HG02678 (cell line): ENCODE results near the gene EVL.

ENCODE experiments used
- ATAC-seq: cut with Tn5 transposase; IDR thresholded peaks from one replicate; pipeline ENCODE4 v1.9.1; 2021; ENCODE audit warnings: mild to moderate bottlenecking, moderate library complexity; ENCODE audit not compliant: unreplicated experiment

EVL gene

DNA sequence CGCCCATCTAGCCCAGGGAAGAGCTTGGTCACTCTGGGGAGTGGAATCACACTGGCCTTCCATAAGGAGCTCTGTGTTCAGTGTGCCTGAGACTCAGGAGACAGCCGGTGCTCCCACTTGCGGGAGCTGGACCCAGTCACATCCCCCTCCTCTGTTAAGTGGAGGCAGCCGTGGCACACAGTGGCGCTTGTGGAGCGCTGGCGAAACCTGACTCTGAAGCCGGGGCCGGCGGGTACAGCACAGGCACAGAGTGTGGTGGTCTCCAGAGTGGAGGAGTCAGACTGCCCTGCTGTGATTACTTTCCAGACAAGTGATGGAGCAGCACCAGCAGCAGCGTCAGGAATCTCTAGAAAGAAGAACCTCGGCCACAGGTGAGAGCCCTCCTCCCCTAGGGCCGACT is 61.2 kb downstream of the EVL start:
- ATAC-seq, result no peak

DNA sequence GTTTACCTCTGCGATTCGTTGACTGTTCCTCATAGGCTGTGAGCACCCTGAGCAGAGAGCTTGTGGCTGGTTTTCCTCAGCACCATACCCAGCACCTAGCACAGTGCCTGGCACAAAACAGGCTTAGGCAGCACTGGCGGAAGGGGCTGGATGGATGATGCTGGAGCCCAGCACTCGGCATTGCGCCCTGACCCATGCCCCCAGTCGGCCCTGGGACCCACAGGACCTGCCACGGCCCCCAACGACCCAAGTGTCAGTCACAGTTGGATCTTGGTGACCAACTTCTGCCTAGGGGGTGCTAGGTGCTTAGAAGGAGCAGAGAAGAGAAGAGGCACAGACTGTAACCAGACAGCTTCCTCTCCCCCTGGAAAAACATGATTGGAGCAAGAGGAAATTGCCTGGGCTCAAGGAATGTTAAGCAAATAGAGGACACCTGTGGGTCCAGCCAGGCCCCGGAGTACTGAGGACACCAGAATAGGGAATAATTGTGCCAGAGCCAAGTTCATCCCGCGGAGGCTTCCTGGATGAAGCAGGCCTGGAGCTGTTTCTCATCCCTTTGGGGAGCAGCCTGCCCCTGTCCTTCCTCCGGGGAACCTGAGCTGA is 62.7 kb downstream of the EVL start:
- no peak for ATAC-seq

GRCh38 chr14:100128688-100129087 is 63.5 kb downstream of the EVL start:
- no peak for ATAC-seq

- no peak for ATAC-seq
Measured at GRCh38 chr14:100129161-100129589, 64.0 kb downstream of the EVL start.

GRCh38 chr14:100130521-100130920 is 65.3 kb downstream of the EVL start:
- ATAC-seq, result no peak

DNA sequence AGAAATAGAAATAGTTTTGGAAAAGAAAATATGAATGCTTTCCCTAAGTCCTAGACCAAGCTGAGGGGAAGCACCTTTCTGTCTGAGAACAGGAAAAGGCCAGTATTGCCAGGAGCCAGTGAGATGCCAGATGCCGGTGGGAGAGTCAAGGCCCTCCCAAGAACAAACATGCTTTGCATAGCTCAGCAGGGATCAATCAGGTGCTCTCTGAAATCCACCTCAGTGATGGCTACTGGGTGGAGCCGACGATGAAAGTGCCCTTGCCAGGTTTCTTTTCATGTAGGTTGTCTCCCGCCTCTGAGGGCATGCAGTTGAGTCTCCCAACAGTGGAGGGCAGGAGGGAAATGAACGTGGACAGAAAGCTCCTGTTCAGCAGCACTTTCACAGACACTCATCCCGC is 66.0 kb downstream of the EVL start:
- ATAC-seq, result no peak

DNA sequence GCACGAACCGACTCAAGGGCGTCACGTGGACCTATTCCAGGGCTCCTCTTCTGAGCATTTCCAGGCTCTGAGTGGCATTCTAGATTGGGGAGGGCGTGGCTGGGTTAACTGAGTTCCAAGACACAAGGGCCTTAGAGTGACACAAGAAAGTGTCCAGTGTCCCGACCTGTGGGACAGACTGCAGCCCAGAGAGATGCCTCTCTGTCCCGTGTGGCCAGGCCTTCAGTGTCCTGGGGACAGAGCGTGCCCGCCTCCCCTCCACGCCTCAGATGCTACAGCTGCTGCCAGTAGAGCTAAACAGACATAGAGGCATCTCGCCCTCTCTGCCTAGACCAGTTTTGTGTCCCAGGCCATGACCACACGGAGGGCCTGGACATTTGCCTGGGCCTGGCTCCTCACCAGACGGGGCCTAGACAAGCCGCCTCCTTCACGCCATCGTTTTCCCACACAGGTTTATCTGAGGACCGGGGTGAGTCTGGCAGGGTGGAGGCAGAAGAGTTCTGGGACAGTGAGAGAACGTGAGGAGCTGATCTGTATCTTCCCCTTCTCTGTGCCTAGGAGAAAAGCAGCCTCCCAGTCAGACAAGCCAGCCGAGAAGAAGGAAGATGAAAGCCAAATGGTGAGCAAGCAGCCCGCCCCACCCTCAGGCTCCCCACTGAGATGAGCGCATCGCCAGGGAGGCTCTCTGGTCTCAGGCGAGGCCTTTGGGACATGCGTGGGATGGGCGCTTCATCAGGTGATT is 67.1 kb downstream of the EVL start:
- no peak for ATAC-seq

DNA sequence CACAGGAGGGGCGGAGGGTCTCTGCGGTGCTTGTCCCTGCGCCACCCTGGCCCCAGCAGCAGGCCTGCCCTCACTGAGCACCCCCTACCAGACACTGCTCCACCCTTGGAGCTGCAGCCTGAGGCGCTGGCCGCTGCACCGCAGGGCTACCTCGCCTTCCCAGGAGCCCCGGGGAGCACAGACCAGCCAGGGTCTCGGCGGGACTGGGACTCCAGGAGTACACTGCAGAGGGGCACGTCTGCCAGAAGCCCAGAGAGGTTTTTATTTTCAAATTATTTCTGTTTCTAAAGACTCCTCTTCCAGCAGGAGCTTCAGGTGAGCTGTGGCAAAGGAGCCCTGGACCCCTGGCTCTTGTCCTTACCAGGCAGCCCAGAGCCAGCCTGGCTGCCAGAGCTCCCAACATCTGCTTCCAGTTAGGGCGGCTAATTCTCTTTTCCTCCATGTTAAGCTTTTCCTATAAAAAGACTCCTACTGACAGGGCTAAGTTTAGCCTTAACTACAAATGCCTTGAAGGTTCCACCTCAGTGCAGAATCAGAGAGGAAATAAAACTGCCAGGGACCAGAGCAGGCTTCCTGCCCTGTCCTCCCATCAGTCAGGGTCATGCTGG is 67.8 kb downstream of the EVL start:
- ATAC-seq, result no peak

DNA sequence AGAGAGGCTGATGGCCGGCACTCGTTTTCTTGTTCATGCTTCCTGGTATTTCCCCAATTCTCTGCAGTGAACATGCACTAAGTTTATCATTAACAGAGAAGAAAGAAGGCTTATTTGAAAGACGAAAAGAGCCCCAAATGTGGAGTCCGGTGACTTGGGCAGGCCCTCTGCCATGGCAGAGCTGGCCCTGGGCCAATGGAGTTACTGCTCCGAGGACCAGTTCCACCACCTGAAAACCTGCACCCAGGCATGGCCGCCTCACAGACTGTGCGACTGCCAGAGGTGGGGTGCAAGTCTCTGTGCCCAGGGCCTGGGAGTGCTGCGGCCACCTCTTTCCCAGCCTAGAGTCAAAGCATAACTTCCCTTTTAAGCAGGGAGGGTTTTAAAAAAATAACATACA is 69.4 kb downstream of the EVL start:
- ATAC-seq, result no peak

GRCh38 chr14:100135073-100135472 is 69.9 kb downstream of the EVL start:
- no peak for ATAC-seq

GRCh38 chr14:100135784-100136183 is 70.6 kb downstream of the EVL start:
- ATAC-seq, result no peak

- no peak for ATAC-seq
Measured at GRCh38 chr14:100137173-100137572, 72.0 kb downstream of the EVL start.

DNA sequence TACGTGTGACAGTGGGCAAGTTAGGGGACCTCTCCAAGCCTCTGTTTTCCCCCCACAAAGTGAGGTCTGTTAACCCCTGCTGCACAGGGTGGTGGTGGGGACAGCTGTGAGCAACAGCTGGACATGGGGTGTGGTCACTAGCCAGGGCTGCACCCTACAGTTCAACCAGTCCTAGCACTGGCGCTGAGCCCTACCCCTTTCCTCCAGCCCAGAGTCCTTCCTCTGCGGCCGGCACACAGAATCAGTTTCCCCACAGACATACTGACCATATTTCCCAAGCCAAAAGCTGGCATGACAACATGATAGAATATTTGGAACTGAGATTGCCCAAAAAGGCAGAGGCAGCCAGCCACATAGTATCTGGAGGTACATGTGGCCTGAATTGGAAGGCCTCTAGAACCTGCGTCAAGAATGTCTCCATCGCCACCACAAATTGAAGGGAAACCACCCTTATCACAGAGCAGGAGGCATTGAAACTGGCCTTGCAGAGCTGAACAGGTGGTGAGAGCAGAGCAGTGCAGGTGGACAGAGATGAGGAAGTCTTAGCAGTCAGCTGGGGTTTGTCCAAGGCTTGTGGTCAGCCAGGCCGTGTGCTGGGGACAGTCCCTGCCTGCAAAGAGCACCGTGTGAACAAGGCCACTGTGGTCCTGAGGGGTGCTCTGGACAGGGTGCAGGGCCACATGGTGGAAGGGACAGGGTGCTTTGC is 73.0 kb downstream of the EVL start:
- peak; percentile 57 for ATAC-seq

GRCh38 chr14:100138955-100139354 is 73.7 kb downstream of the EVL start:
- ATAC-seq, result no peak

DNA sequence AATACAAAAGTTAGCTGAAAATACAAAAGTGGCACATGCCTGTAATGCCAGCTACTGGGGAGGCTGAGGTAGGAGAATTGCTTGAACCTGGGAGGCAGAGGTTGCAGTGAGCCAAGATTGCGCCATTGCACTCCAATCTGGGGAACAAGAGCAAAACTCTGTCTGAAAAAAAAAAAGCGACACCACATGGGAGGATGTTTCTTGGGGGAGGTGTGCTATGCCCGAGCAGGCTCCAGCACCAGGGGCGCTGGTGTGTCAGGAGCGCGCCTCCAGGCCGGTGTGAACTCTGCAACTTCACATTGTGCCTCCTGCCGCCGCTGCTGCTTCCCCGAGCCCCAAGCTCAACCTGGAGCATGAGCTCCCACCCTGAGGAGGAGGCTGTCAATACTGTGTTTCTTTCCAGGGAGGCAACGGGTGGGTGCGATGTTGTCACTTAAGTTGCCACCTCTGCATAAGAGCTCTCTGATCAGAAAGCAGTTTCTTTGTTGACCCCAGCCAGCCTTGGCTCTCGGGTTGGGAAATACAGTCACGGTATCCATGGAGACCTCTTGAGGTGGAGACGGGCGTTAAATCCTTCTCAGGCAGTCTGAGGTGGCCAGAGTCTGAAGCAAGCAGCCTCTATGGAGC is 75.3 kb downstream of the EVL start:
- no peak for ATAC-seq

GRCh38 chr14:100141098-100141497 is 75.9 kb downstream of the EVL start:
- no peak for ATAC-seq

GRCh38 chr14:100142073-100143040 is 77.1 kb downstream of the EVL start:
- no peak for ATAC-seq

DNA sequence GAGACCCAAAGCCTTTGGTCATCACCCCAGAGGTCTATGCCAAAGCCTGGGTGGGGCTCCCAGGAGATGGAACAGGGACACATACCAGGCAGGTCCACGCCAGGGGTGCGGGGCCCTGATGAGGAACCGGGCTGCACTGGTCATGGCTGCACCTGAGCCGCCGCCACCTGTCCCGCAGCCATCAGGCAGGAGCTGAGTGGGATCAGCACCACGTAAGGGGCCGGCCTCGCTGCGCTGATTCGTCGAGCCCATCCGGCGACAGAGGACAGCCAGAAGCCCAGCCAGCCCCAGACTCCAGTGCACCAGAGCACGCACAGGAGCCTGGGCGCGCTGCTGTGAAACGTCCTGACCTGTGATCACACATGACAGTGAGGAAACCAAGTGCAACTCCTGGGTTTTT is 78.3 kb downstream of the EVL start:
- ATAC-seq, result no peak

- ATAC-seq, result no peak
Measured at GRCh38 chr14:100143934-100144333, 78.7 kb downstream of the EVL start.

- no peak for ATAC-seq
Measured at GRCh38 chr14:100144645-100144995, 79.4 kb downstream of the EVL start.
